HepG2 (cell line): ENCODE results near the gene COPZ1. TPM values are rescaled to one million over a fixed set of nuclear protein-coding genes. Genes with fewer than 3 reads are reported as not detected.

ENCODE experiments used
- ATAC-seq: fragments of 200-7000 bp; cut with Tn5 transposase; 3 replicates; pipeline ENCODE4 v1.9.1; 2020; ENCODE audit warnings: mild to moderate bottlenecking, moderate library complexity
- BruUV-seq: library from RNA; stranded (reverse); fragments of 400-500 nt; replicated peaks from 2 replicates; lab custom pipeline; 2021; lab: Mats Ljungman, UMichigan
- CTCF ChIA-PET: fragments of 300-600 bp; formaldehyde crosslinking; extraction: SDS; loops from one replicate; lab custom pipeline; 2021; ENCODE audit warnings: low total read pairs, inconsistent platforms, low intra/inter-chr PET ratio; lab: Yijun Ruan, JAX
- POLR2A ChIA-PET: fragments of 350-600 bp; sonication (Branson Sonifier 250); formaldehyde crosslinking; loops from one replicate; lab custom pipeline; 2020; ENCODE audit warnings: antibody characterized with exemption, inconsistent platforms; lab: Yijun Ruan, JAX
- DNase-seq: peaks from one replicate; pipeline ENCODE4 v3.0.0-alpha.2; 2015; ENCODE audit warnings: low spot score
- FAIRE-seq: peaks from 3 replicates; lab custom pipeline; 2011; peaks lifted over from hg19 to GRCh38; lab: Jason Lieb, UNC
- H2AFZ ChIP-seq: one replicate; pipeline ENCODE4 v1.6.1; 2011; ENCODE audit warnings: low read length, inconsistent platforms
- H3K27ac ChIP-seq: fragments of 300-600 bp; 3 replicates; pipeline ENCODE4 v1.8.0; 2011; ENCODE audit warnings: mixed run types, mild to moderate bottlenecking, mixed read lengths, low read length, inconsistent platforms; ENCODE audit not compliant: insufficient read depth; ENCODE audit errors: extremely low read length
- H3K27me3 ChIP-seq, 2 experiments: fragments of 200-600 bp in 1 of 2; 2 replicates in 1 of 2; 3 replicates in 1 of 2; pipeline versions ENCODE4 v1.6.0 to v1.8.0; 2011; ENCODE audit warnings: low read length in 2 of 2, mild to moderate bottlenecking in 2 of 2, moderate library complexity in 2 of 2, inconsistent platforms in 1 of 2; ENCODE audit not compliant: insufficient read depth in 2 of 2, control insufficient read depth in 1 of 2
- H3K36me3 ChIP-seq, 2 experiments: fragments of 200-600 bp in 1 of 2; replicated peaks in 1 of 2; 2 replicates in 1 of 2; 3 replicates in 1 of 2; pipeline versions ENCODE4 v1.5.1 to v1.8.0; 2011; ENCODE audit warnings: low read length in 2 of 2, inconsistent platforms in 1 of 2; ENCODE audit not compliant: insufficient read depth in 2 of 2, control insufficient read depth in 1 of 2
- H3K4me1 ChIP-seq: 2 replicates; pipeline ENCODE4 v1.5.1; 2012; ENCODE audit warnings: low read length, inconsistent platforms; ENCODE audit not compliant: insufficient read depth
- H3K4me2 ChIP-seq: 2 replicates; pipeline ENCODE4 v1.6.0; 2011; ENCODE audit warnings: low read depth, low read length, inconsistent platforms
- H3K4me3 ChIP-seq, 3 experiments: fragments of 200-600 bp in 1 of 3; sonication (generic), shearing (Covaris generic) in 1 of 3; replicated peaks in 1 of 3; 2 replicates each; pipeline ENCODE4 v1.5.1; 2011 to 2016; ENCODE audit warnings: low read length in 3 of 3, inconsistent platforms in 2 of 3, low read depth in 2 of 3, mild to moderate bottlenecking in 2 of 3, control low read depth in 1 of 3, mixed read lengths in 1 of 3; ENCODE audit not compliant: insufficient read depth in 1 of 3
- H3K79me2 ChIP-seq: one replicate; pipeline ENCODE4 v1.6.1; 2011; ENCODE audit warnings: low read length, inconsistent platforms; ENCODE audit not compliant: insufficient read depth
- H3K9ac ChIP-seq: 2 replicates; pipeline ENCODE4 v1.6.0; 2011; ENCODE audit warnings: mild to moderate bottlenecking, low read depth, low read length, inconsistent platforms; ENCODE audit not compliant: insufficient read depth
- H3K9me3 ChIP-seq: 2 replicates; pipeline ENCODE4 v1.5.1; 2012; ENCODE audit warnings: mild to moderate bottlenecking, low read length
- H4K20me1 ChIP-seq: 2 replicates; pipeline ENCODE4 v1.6.0; 2011; ENCODE audit warnings: inconsistent platforms, mild to moderate bottlenecking, low read length, moderate library complexity; ENCODE audit not compliant: insufficient read depth
- BRCA1 ChIP-seq: sonication (generic); formaldehyde crosslinking; IDR thresholded peaks from 2 replicates; pipeline ENCODE4 v1.4.0; 2020; ENCODE audit warnings: missing genetic modification reagents
- ELF1 ChIP-seq: sonication (generic); formaldehyde crosslinking; IDR thresholded peaks from 2 replicates; pipeline ENCODE4 v1.4.0; 2020; ENCODE audit warnings: missing genetic modification reagents
- JARID2 ChIP-seq: sonication (generic); formaldehyde crosslinking; IDR thresholded peaks from 2 replicates; pipeline ENCODE4 v1.8.1; 2023; ENCODE audit warnings: missing genetic modification reagents, inconsistent platforms; ENCODE audit not compliant: insufficient replicate concordance
- MED1 ChIP-seq: sonication (generic); formaldehyde crosslinking; IDR thresholded peaks from 2 replicates; pipeline ENCODE4 v1.4.0; 2020; ENCODE audit warnings: missing genetic modification reagents
- NR2F1 ChIP-seq, 2 experiments: fragments of 450-650 bp in 1 of 2; formaldehyde crosslinking in 1 of 2; IDR thresholded peaks; 2 replicates each; pipeline versions ENCODE4 v1.5.0 to v1.6.1; 2016 to 2020; ENCODE audit warnings: mild to moderate bottlenecking in 1 of 2, missing compliant biosample characterization in 1 of 2, missing genetic modification reagents in 1 of 2, moderate library complexity in 1 of 2
- NR2F6 ChIP-seq, 2 experiments: IDR thresholded peaks; 2 replicates each; pipeline ENCODE4 v1.6.1; 2016; ENCODE audit warnings: antibody characterized with exemption in 1 of 2, mild to moderate bottlenecking in 1 of 2
- PHF21A ChIP-seq: sonication (generic); formaldehyde crosslinking; IDR thresholded peaks from 2 replicates; pipeline ENCODE4 v1.5.0; 2020; ENCODE audit warnings: mild to moderate bottlenecking, missing genetic modification reagents
- POLR2AphosphoS5 ChIP-seq: IDR thresholded peaks from 2 replicates; pipeline ENCODE4 v1.6.1; 2012; ENCODE audit warnings: low read depth, low read length
- RBM39 ChIP-seq: fragments of 200-400 bp; formaldehyde crosslinking; IDR thresholded peaks from one replicate; pipeline ENCODE4 v1.6.1; 2018; ENCODE audit warnings: antibody characterized with exemption, mild to moderate bottlenecking, low read depth, low read length; ENCODE audit not compliant: poor library complexity, severe bottlenecking
- TOE1 ChIP-seq: sonication (generic); formaldehyde crosslinking; IDR thresholded peaks from 2 replicates; pipeline ENCODE4 v1.4.0; 2020; ENCODE audit warnings: mild to moderate bottlenecking, missing genetic modification reagents
- ZNF121 ChIP-seq: sonication (generic); formaldehyde crosslinking; IDR thresholded peaks from 2 replicates; pipeline ENCODE4 v1.5.0; 2020; ENCODE audit warnings: mild to moderate bottlenecking, missing genetic modification reagents
- ZNF274 ChIP-seq: sonication (generic); formaldehyde crosslinking; IDR thresholded peaks from 2 replicates; pipeline ENCODE4 v1.5.1; 2020; ENCODE audit warnings: mild to moderate bottlenecking, missing genetic modification reagents
- ZNF562 ChIP-seq: sonication (generic); formaldehyde crosslinking; IDR thresholded peaks from 2 replicates; pipeline ENCODE4 v1.8.0; 2022; ENCODE audit warnings: missing genetic modification reagents, borderline replicate concordance
- ZNF629 ChIP-seq: sonication (generic); formaldehyde crosslinking; conservative IDR thresholded peaks from 2 replicates; pipeline ENCODE4 v1.5.0; 2020; ENCODE audit warnings: missing genetic modification reagents
- WGBS: methylation state at CpG from one replicate; pipeline ENCODE4 v1.1.6; 2017; ENCODE audit warnings: low lambda C conversion rate; 5-methylcytosine and 5-hydroxymethylcytosine counted together
- in situ Hi-C: cut with HindIII; loops from 2 replicates; pipeline ENCODE4 v1.10.0; 2017; ENCODE audit warnings: low pct_unique_long_range_greater_than_20kb; ENCODE audit not compliant: extremely low pct_ligation_motif_present
- intact Hi-C: fragments of 100-400 bp; cut with micrococcal nuclease; formaldehyde crosslinking; loops from one replicate; pipeline ENCODE4 v1.10.0; 2022; ENCODE audit not compliant: unreplicated experiment
- polyA plus RNA-seq, 8 experiments: library from polyadenylated mRNA; depleted of rRNA in 3 of 8; stranded (reverse) in 7 of 8; unstranded in 1 of 8; fragments of >200 nt; fragmentation: Illumina TruSeq in 4 of 8; extraction: Trizol in 4 of 8; gene quantifications; 2 replicates each; pipeline versions ENCODE4 v1.2.1 to v1.2.3, GENCODE V29; 2011 to 2016; ENCODE audit warnings: low read depth in 4 of 8, missing spikeins in 1 of 8, mixed read lengths in 1 of 8; ENCODE audit not compliant: insufficient read depth in 1 of 8
- total RNA-seq, 5 experiments: library from RNA; depleted of rRNA; stranded (reverse); fragments of >200 nt; fragmentation: Illumina TruSeq; extraction: Trizol; gene quantifications; 2 replicates each; pipeline ENCODE4 v1.2.3, GENCODE V29; 2016; ENCODE audit warnings: low read depth in 1 of 5
- TF ChIP-seq, protein P1 (sequence below): sonication (generic); formaldehyde crosslinking; IDR thresholded peaks from 2 replicates; pipeline ENCODE4 v1.8.1; 2023; ENCODE audit warnings: missing genetic modification reagents, mild to moderate bottlenecking, borderline replicate concordance
- TF ChIP-seq, protein P2 (sequence below): sonication (generic); formaldehyde crosslinking; IDR thresholded peaks from 2 replicates; pipeline ENCODE4 v1.8.1; 2023; ENCODE audit warnings: mild to moderate bottlenecking, moderate library complexity, missing genetic modification reagents
- TF ChIP-seq, protein P3 (sequence below): sonication (generic); formaldehyde crosslinking; IDR thresholded peaks from 2 replicates; pipeline ENCODE4 v1.5.0; 2020; ENCODE audit warnings: missing genetic modification reagents
- TF ChIP-seq, protein P4 (sequence below): sonication (generic); formaldehyde crosslinking; IDR thresholded peaks from 2 replicates; pipeline ENCODE4 v1.8.1; 2023; ENCODE audit warnings: mild to moderate bottlenecking, inconsistent platforms, moderate library complexity, missing genetic modification reagents, borderline replicate concordance
- TF ChIP-seq, protein P5 (sequence below): IDR thresholded peaks from 2 replicates; pipeline ENCODE4 v1.6.1; 2016; ENCODE audit warnings: low read depth, borderline replicate concordance

The COPZ1 gene
- total and polyA plus RNA-seq, 2 of the 13 experiments (the other 11 are each of a cell fraction or from before 2014, with no cell fraction given), result 125 to 184 TPM

DNA sequence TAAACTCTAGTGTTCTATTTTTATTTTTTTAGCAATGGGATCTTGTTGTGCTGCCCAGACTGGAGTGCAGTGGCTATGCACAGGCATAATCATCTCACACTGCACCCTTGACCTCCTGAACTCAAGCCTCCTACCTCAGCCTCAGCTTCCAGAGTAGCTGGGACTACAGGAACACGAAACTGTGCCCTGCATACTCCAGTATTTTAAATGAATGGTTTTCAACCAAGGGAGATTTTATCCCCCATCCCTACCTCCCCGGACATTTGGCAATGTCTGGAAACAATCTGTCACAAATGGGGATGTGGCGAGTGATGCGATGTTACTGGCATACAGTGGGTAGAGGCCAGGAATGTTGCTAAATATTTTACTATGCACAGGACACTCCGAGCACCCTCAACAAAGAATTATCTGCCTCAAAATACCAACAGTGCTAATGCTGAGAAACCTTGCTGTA, 47.1 kb upstream of the COPZ1 start:
- ChIA-PET CTCF (interaction anchor here (0.8 kb wide), 1 partner anchor 29 kb away, joined by 3 read pairs; no protein-coding TSS in a partner anchor), POLR2A (interaction anchor here (4.5 kb wide), 1 partner anchor 17 kb away, joined by 176 read pairs; the partner anchor contains the start of gene NFE2)
- Histone ChIP-seq H4K20me1 (peaks cover 16% of the 10 kb centered on the region), H3K79me2 (peaks cover 61% of the 10 kb centered on the region), H3K4me3 (peak overlapping the region; percentile 69 to 79 (median 75); a peak in 5 of 6 replicates), H3K9me3 (no peaks in the 10 kb centered on the region), H3K36me3 (peaks cover 0 to 29% of the 10 kb centered on the region in 2 experiments; a peak in 3 of 5 replicates), H2AFZ (no peak overlapping the region), H3K27ac (peak overlapping the region; percentile 96), H3K4me2 (peak overlapping the region; percentile 79), H3K27me3 (no peaks in the 10 kb centered on the region; a peak in 1 of 5 replicates), H3K4me1 (peaks cover 55% of the 10 kb centered on the region), H3K9ac (peak overlapping the region; percentile 100)
- no TSS peak for BruUV-seq
- no peak for DNase-seq
- FAIRE-seq, result no peak
- 50% methylated on average over 5 of the region's 5 CpGs for WGBS
- ATAC-seq, result no peak
- intact Hi-C loops, result no loop called here
- in situ Hi-C loops, result no loop called here
- TF ChIP-seq TOE1 (CRISPR knock-in tag), result no peak
- 0 out of 2 replicates have a peak, but pooled peaks have one; percentile 13 for TF ChIP-seq PHF21A
- TF ChIP-seq POLR2AphosphoS5, result 0 out of 2 replicates have a peak, but pooled peaks have one; percentile 18
- TF ChIP-seq, protein P1, sequence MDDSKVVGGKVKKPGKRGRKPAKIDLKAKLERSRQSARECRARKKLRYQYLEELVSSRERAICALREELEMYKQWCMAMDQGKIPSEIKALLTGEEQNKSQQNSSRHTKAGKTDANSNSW (CRISPR knock-in tag), result no peak
- TF ChIP-seq ZNF562 (CRISPR knock-in tag), result no peak
- TF ChIP-seq, protein P2, sequence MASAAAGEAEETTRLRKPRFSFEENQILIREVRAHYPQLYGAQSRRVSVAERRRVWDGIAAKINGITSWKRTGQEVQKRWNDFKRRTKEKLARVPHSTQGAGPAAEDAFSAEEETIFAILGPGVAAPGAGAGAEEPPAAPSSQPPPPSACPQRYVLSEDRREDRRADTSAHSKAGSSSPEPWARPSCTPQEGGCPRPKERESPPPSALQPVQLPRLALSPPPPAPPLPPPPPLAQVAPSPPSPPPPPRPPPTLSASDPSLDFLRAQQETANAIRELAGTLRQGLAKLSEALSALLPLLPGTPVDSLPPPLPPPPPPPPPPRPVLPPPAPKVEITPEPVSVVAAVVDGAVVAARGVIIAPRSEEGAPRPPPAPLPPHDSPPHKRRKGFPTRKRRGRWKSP (CRISPR knock-in tag), result no peak
- no peak for TF ChIP-seq JARID2
- peak; percentile 68 for TF ChIP-seq NR2F6 (IDR thresholded peaks at IDR 0.05)
- peak; percentile 70 for TF ChIP-seq NR2F6 (CRISPR knock-in tag; IDR thresholded peaks at IDR 0.05)
- no peak for TF ChIP-seq ELF1 (CRISPR knock-in tag)
- TF ChIP-seq, protein P3, sequence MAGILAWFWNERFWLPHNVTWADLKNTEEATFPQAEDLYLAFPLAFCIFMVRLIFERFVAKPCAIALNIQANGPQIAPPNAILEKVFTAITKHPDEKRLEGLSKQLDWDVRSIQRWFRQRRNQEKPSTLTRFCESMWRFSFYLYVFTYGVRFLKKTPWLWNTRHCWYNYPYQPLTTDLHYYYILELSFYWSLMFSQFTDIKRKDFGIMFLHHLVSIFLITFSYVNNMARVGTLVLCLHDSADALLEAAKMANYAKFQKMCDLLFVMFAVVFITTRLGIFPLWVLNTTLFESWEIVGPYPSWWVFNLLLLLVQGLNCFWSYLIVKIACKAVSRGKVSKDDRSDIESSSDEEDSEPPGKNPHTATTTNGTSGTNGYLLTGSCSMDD (CRISPR knock-in tag), result no peak
- TF ChIP-seq MED1 (CRISPR knock-in tag), result no peak
- TF ChIP-seq NR2F1 (CRISPR knock-in tag; IDR thresholded peaks at IDR 0.05), result peak in 1 of 2 experiments; percentile 22; a peak in 1 of 4 replicates
- peak; percentile 87 for TF ChIP-seq ZNF121 (CRISPR knock-in tag)
- TF ChIP-seq ZNF274 (CRISPR knock-in tag), result no peak
- TF ChIP-seq, protein P4, sequence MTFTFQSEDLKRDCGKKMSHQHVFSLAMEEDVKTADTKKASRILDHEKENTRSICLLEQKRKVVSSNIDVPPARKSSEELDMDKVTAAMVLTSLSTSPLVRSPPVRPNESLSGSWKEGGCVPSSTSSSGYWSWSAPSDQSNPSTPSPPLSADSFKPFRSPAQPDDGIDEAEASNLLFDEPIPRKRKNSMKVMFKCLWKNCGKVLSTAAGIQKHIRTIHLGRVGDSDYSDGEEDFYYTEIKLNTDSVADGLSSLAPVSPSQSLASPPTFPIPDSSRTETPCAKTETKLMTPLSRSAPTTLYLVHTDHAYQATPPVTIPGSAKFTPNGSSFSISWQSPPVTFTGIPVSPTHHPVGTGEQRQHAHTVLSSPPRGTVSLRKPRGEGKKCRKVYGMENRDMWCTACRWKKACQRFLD, result no peak
- TF ChIP-seq RBM39, result no peak
- no peak for TF ChIP-seq BRCA1 (CRISPR knock-in tag)
- no peak for TF ChIP-seq ZNF629 (CRISPR knock-in tag)
- TF ChIP-seq, protein P5, sequence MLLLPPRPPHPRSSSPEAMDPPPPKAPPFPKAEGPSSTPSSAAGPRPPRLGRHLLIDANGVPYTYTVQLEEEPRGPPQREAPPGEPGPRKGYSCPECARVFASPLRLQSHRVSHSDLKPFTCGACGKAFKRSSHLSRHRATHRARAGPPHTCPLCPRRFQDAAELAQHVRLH (CRISPR knock-in tag), result 0 out of 2 replicates have a peak, but pooled peaks have one; percentile 26
